Stomach (tissue), 4 donors: ENCODE results near the gene CD40.

Source experiments
- EP300 ChIP-seq: sonication (generic); formaldehyde crosslinking; IDR thresholded peaks from one replicate; pipeline ENCODE4 v1.6.1; 2017; ENCODE audit warnings: antibody characterized with exemption
- POLR2A ChIP-seq, 4 donors: fragments of 450-650 bp; IDR thresholded peaks; one replicate each; pipeline ENCODE4 v1.6.1; 2016; ENCODE audit warnings: antibody characterized with exemption in 4 of 4, control low read depth in 2 of 4, mild to moderate bottlenecking in 1 of 4, moderate library complexity in 1 of 4
- POLR2AphosphoS5 ChIP-seq, 3 donors: sonication (generic); formaldehyde crosslinking; IDR thresholded peaks; one replicate each; pipeline ENCODE4 v1.6.1; 2016; ENCODE audit warnings: antibody characterized with exemption in 3 of 3
- TF ChIP-seq, protein P1 (sequence below), 7 experiments: fragments of 450-650 bp in 4 of 7; fragments of 200-600 bp in 3 of 7; sonication (generic) in 3 of 7; IDR thresholded peaks; one replicate each; pipeline ENCODE4 v1.5.1; 2016 to 2019; ENCODE audit warnings: antibody characterized with exemption in 7 of 7, control low read depth in 2 of 7, mild to moderate bottlenecking in 1 of 7

DNA sequence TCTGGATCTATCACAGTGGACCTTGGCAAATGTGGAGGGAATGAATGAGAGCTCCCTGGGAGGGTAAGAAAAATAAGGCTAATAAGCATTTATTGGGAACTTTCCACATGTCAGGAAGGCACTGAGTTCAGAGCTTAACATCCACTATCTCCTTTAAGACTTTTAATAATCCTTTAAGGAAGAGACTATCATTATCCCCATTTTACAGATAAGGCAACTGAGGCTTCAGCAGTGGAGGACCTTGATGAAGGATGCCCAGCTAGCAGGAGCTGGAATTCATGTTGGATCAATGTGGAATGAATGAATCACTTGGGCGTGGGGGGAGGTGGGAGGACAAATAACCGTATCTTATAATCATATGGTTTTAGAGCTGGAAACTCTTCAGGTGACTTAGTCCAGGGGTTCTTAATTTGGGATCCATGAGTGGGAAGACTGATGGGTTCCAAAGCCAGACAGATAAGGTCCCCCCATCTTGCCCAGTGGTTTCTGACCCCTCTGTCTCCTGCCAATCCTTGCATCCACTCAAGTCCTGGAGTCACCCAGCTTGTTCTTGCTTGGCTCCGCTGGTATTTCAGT lies 54.9 kb downstream of the CD40 start:
- TF ChIP-seq POLR2A (IDR thresholded peaks at IDR 0.05) (no peak), POLR2AphosphoS5 (IDR thresholded peaks at IDR 0.05) (no peak), EP300 (no peak)
- TF ChIP-seq, protein P1, sequence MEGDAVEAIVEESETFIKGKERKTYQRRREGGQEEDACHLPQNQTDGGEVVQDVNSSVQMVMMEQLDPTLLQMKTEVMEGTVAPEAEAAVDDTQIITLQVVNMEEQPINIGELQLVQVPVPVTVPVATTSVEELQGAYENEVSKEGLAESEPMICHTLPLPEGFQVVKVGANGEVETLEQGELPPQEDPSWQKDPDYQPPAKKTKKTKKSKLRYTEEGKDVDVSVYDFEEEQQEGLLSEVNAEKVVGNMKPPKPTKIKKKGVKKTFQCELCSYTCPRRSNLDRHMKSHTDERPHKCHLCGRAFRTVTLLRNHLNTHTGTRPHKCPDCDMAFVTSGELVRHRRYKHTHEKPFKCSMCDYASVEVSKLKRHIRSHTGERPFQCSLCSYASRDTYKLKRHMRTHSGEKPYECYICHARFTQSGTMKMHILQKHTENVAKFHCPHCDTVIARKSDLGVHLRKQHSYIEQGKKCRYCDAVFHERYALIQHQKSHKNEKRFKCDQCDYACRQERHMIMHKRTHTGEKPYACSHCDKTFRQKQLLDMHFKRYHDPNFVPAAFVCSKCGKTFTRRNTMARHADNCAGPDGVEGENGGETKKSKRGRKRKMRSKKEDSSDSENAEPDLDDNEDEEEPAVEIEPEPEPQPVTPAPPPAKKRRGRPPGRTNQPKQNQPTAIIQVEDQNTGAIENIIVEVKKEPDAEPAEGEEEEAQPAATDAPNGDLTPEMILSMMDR (IDR thresholded peaks at IDR 0.05): no peak
